Activated effector memory CD4-positive, alpha-beta T cell treated with Interleukin-2 at 50 U/mL for 16 hours (primary cell): ENCODE measurements around the gene UPK3BL1.
A peak's percentile ranks its signal among the peaks of the same experiment; 100 is the strongest.
"Not testable (repeated sequence)": the region's sequence is repeated elsewhere in the genome, so short reads cannot be mapped to it uniquely, and the experiment has no call there.

Experiments
- DNase-seq: peaks from one replicate; pipeline ENCODE4 v3.0.0-alpha.2; 2020

Gene UPK3BL1

GRCh38 chr7:102642691-102643090 lies at the start of gene UPK3BL1:
UPK3BL1 (minus strand) TSS chr7:102642791; CDS start chr7:102642741, 50 bp downstream.
- DNase-seq: not testable (repeated sequence)

- DNase-seq: not testable (repeated sequence)
These were observed 48.0 kb upstream of the UPK3BL1 start for GRCh38 chr7:102690602-102691001.

GRCh38 chr7:102689436-102690282 lies 47.1 kb upstream of the UPK3BL1 start:
- DNase-seq: not testable (repeated sequence)

GRCh38 chr7:102688299-102689036 lies 45.9 kb upstream of the UPK3BL1 start:
- DNase-seq: not testable (repeated sequence)

GRCh38 chr7:102682560-102682959 lies 40.0 kb upstream of the UPK3BL1 start:
- not testable (repeated sequence) for DNase-seq

- DNase-seq: not testable (repeated sequence)
These were observed 38.2 kb upstream of the UPK3BL1 start for GRCh38 chr7:102680780-102681179.

GRCh38 chr7:102675545-102675944 lies 33.0 kb upstream of the UPK3BL1 start:
- not testable (repeated sequence) for DNase-seq

- DNase-seq: not testable (repeated sequence)
These were observed 31.0 kb upstream of the UPK3BL1 start for GRCh38 chr7:102673447-102674067.

- DNase-seq: not testable (repeated sequence)
These were observed 29.3 kb upstream of the UPK3BL1 start for GRCh38 chr7:102671956-102672307.

GRCh38 chr7:102671166-102671955 lies 28.8 kb upstream of the UPK3BL1 start, which contains the start of gene POLR2J2:
POLR2J2 (minus strand) TSS chr7:102671663; CDS start chr7:102671601, 62 bp downstream.
- DNase-seq: peak; percentile 13

GRCh38 chr7:102667523-102667922 lies 24.9 kb upstream of the UPK3BL1 start:
- not testable (repeated sequence) for DNase-seq

GRCh38 chr7:102666850-102667249 lies 24.3 kb upstream of the UPK3BL1 start:
- not testable (repeated sequence) for DNase-seq

GRCh38 chr7:102664765-102665164 lies 22.2 kb upstream of the UPK3BL1 start:
- not testable (repeated sequence) for DNase-seq

GRCh38 chr7:102649924-102650323 lies 7.3 kb upstream of the UPK3BL1 start, which contains the start of gene SPDYE2B:
SPDYE2B (plus strand) TSS chr7:102650319; CDS start chr7:102652349, 2,030 bp downstream.
- DNase-seq: not testable (repeated sequence)

GRCh38 chr7:102647813-102648212 lies 5.2 kb upstream of the UPK3BL1 start:
- not testable (repeated sequence) for DNase-seq

- not testable (repeated sequence) for DNase-seq
These were observed 813 bp upstream of the UPK3BL1 start for GRCh38 chr7:102643404-102643803.

GRCh38 chr7:102638848-102639247 lies 3.7 kb downstream of the UPK3BL1 start:
- DNase-seq: not testable (repeated sequence)

- DNase-seq: not testable (repeated sequence)
These were observed 5.6 kb downstream of the UPK3BL1 start for GRCh38 chr7:102636956-102637355.

- not testable (repeated sequence) for DNase-seq
These were observed 7.2 kb downstream of the UPK3BL1 start for GRCh38 chr7:102635354-102635753.

- not testable (repeated sequence) for DNase-seq
These were observed 8.3 kb downstream of the UPK3BL1 start for GRCh38 chr7:102634299-102634698.

- DNase-seq: not testable (repeated sequence)
These were observed 12.0 kb downstream of the UPK3BL1 start for GRCh38 chr7:102630622-102631021.
